Amniotic stem cell (primary cell): ENCODE measurements around the gene CCDC6.
"Not testable (repeated sequence)": the region's sequence is repeated elsewhere in the genome, so short reads cannot be mapped to it uniquely, and the experiment has no call there.

Source experiments
- DNase-seq: peaks from one replicate; lab custom pipeline; 2025; lab: John Stamatoyannopoulos, UW

Gene CCDC6

DNA sequence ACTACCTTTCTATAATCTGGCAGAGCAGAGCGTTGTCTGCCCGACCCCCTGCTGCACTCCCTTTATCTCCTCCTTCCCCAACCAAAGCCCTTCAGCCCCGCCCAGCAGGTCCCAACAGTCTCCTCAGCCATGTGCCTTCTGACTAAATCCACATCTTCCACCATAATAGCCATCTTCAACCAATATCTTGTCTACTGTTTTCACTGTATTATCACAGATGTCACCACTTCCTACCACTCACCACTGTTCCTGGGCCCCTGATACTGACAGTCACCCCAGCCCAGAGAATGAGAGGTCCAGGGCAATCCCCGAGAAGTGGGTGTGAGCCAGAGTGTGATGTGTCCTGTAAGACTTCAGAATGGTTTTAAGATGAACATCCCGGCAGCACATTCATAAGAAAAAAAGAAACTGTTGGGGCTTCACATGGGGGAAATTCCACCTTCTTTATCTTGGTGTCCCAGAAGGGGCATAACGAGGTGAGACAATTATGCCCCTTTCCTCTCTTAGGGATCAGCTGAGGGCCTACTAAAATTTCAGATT lies 25.3 kb downstream of the CCDC6 start:
- DNase-seq: no peak

DNA sequence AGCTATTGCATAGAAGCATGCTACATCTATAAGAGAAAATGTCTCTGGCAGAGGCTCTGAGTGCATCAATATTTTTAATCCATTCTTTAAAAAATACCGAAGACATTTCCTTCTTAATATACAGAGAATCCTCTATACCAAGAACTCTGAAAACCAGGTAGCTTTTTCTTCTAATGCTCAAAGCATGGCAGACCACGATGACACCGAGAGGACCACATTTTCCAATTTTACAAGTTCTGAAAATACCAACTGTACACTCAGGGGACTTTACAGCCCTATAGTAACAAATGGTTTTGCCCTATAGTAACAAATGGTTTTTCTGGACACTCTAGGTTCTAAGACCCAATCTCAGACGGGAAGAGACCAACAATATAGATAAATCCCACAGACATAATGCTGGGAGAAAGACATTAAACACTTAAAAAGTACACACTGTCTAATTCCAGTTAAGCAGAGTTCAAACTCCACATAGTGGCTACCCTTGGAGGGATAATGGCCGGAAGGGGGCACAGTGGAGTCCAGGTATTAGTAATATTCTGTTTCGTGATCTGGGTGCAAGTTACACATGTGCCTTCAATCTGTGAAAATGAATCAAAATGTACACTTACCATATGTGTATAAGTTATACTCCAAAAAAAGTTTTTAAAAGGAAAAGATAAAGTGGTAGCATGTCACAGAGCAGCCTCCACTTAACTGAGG lies 26.2 kb downstream of the CCDC6 start:
- no peak for DNase-seq

DNA sequence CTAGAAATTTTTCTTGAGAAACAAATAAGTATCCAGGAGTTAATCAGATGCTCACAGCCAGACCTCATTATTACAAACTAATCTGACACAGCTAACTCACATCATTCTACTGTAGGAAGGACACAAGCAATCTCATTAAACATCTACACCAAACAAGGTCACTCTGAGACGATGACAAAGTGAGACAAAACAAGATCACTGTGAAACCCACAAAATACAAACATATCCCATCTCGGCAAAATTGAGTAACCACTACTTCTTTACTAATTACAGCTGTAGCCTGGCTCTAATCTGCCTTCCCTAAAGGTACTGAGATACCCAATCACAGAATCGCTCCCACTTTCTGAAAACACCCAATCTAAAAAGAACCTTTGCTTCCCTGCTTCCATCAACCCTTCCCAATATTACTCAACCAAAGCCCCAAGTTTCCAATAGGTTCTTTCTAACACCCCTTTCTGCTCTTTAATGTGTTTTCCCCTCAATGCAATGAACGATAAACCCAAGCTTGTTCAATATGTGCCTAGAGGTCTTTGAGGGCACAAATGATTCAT lies 26.9 kb downstream of the CCDC6 start:
- DNase-seq: no peak

GRCh38 chr10:59878915-59879314 lies 27.4 kb downstream of the CCDC6 start:
- DNase-seq: no peak

DNA sequence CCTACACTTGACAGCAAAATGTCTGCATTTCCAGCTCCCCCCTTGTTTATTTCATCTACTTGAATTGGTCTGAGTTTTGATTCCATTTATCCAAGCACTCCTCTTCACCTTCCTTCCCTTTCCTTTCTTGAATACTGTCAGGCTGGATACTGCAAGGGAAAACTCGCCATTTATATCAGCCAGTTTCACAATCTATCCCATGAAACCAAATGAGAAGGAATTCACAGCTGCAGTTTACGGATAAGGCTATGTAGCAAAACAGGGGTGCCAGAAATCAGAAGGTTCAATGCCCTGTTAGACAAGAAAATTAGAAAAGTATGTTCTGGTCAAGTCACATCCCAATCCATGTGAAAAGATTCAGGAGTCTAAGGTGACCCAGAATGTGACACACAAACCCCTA lies 28.1 kb downstream of the CCDC6 start:
- no peak for DNase-seq

- DNase-seq: no peak
These were observed 29.1 kb downstream of the CCDC6 start for GRCh38 chr10:59877191-59877671.

DNA sequence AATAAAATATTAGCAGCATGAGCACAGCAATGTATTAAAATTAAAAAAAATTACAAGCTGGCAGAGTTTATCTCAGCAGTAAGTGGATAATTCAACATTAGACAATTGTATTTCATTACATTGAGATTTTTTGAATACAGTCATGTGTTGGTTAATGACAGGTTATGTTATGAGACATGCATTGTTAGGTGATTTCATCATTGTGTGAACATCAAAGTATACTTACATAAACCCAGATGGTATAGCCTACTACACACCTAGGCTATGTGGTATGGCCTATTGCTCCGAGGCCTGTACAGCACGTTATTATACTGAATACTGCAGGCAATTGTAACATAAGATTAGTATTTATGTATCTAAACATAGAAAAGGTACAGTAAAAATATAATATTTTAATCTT lies 29.7 kb downstream of the CCDC6 start:
- DNase-seq: no peak

- not testable (repeated sequence) for DNase-seq
These were observed 30.1 kb downstream of the CCDC6 start for GRCh38 chr10:59876208-59876607.

DNA sequence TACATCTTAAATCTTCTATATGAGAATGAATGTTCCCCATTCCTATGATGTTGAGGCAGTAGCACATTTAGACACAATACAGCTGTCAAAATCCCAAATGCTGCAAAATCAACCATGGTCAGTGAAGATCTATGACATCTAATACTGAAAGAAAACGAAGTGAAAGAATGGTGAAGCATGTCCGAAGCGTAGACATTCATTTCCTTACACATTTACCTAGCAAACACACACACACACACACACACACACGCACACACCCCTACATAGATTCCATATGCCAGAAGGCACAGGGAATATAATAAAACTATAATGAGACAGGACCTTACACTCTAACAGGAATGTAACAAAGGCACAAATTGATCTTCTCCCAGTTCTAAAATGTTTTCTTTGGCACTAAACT lies 32.5 kb downstream of the CCDC6 start:
- DNase-seq: no peak

GRCh38 chr10:59872892-59873463 lies 33.4 kb downstream of the CCDC6 start:
- DNase-seq: no peak

DNA sequence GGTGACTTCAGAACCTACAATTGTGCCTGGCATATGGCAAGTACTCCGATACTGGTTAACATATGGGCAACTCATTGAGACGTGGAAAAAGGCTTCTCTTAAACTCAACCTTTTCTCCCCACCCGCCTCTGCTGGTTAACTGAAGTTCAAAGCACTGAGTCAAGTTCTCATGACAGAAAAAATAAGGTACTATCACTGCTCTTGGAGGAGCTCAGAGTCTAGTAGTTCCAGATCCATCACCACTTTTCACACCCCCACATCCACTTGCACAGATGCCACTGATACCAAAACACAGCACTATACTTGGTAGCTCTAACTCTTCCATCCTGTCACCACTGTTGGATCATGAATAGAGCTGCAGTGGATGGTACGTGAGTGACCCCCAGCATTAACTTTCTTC lies 36.2 kb downstream of the CCDC6 start:
- no peak for DNase-seq

GRCh38 chr10:59869594-59869940 lies 36.8 kb downstream of the CCDC6 start:
- DNase-seq: no peak

GRCh38 chr10:59868696-59869593 lies 37.4 kb downstream of the CCDC6 start:
- DNase-seq: no peak

GRCh38 chr10:59867590-59867989 lies 38.8 kb downstream of the CCDC6 start:
- DNase-seq: no peak

DNA sequence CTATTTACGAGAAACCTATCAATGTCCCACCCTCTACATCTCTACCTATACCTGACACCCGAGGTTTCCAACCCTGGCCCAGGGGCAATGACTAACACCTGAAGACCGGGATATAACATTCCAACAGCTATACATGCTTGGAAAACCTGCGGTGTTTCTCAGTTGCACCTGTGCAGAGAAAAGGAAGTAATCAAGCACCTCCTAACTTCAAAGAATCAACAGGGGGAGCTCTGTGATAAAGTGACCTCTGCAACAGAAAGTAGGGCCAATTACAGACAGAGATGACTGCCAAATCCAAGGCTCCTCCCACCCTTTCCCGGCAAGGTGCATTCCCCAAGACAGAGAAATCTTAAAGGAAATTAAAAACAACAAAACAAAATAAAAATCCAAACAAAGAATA lies 41.3 kb downstream of the CCDC6 start:
- DNase-seq: no peak

- DNase-seq: no peak
These were observed 42.0 kb downstream of the CCDC6 start for GRCh38 chr10:59864141-59864962.

GRCh38 chr10:59859570-59859969 lies 46.8 kb downstream of the CCDC6 start:
- DNase-seq: no peak

- no peak for DNase-seq
These were observed 48.4 kb downstream of the CCDC6 start for GRCh38 chr10:59857921-59858320.

DNA sequence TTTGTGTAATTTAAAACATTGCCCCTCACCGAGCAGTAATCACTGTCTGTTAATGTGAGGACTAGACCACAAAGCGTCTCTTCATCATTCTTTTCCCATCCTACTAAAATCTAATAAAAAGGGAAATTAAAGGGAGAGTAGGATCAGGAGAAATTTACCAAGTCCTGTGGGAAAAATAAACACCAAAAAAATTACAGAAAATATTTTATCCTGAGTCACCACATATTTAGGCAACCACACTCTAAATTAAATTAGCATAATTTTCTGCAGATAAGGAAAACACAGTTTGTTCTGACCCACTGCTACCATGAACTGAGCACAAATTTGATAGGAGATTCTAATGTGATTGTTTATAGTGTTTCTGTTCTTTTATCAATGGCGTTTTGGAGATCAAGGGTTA lies 49.3 kb downstream of the CCDC6 start:
- DNase-seq: no peak

- no peak for DNase-seq
These were observed 50.3 kb downstream of the CCDC6 start for GRCh38 chr10:59856104-59856503.

DNA sequence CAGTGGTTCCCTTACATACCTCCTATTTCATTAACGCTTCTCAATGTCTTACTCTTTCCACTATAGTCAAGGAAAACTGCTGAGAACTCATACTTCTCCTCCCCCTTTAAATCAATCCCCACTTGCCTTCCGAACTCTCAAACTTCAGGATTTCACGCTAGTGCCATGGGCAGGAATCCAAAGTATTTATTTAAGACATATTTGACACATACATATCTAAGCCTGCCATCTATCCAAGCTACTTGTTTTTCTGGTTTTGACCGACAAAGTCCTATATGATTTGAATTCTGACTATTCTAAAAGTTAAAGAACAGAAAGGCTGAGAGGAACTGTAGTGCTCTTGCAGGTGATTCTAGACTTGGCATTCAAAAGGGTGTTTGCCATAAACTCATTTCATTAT lies 51.8 kb downstream of the CCDC6 start:
- no peak for DNase-seq

GRCh38 chr10:59852670-59853069 lies 53.7 kb downstream of the CCDC6 start:
- no peak for DNase-seq
